Activated CD8-positive, alpha-beta memory T cell treated with anti-CD3 and anti-CD28 coated beads for 48 hours (primary cell): ENCODE data around the gene FOXP3.

ENCODE experiments used
- DNase-seq, 3 experiments: peaks; one replicate each; pipeline ENCODE4 v3.0.0-alpha.2; 2020; ENCODE audit warnings: low read depth in 2 of 3, low spot score in 2 of 3

FOXP3 gene

GRCh38 chrX:49221868-49222267, 42.6 kb downstream of the FOXP3 start:
- DNase-seq, result no peak

GRCh38 chrX:49220100-49220499, 44.4 kb downstream of the FOXP3 start:
- DNase-seq, result no peak

- no peak for DNase-seq
Measured at GRCh38 chrX:49214996-49215526, 49.4 kb downstream of the FOXP3 start.

GRCh38 chrX:49214416-49214815, 50.1 kb downstream of the FOXP3 start:
- DNase-seq, result no peak

GRCh38 chrX:49212861-49213260, 51.6 kb downstream of the FOXP3 start:
- DNase-seq, result no peak

- no peak for DNase-seq
Measured at GRCh38 chrX:49212209-49212608, 52.3 kb downstream of the FOXP3 start.

GRCh38 chrX:49211074-49211473, 53.4 kb downstream of the FOXP3 start:
- DNase-seq, result no peak

GRCh38 chrX:49210406-49210805, 54.1 kb downstream of the FOXP3 start:
- DNase-seq, result no peak

- no peak for DNase-seq
Measured at GRCh38 chrX:49209434-49210251, 54.9 kb downstream of the FOXP3 start.

GRCh38 chrX:49208399-49208798, 56.1 kb downstream of the FOXP3 start:
- DNase-seq, result no peak

GRCh38 chrX:49206543-49206942, 58.0 kb downstream of the FOXP3 start:
- no peak for DNase-seq

- no peak for DNase-seq
Measured at GRCh38 chrX:49205443-49205842, 59.1 kb downstream of the FOXP3 start.

GRCh38 chrX:49204709-49205108, 59.8 kb downstream of the FOXP3 start:
- DNase-seq, result no peak

GRCh38 chrX:49204017-49204416, 60.5 kb downstream of the FOXP3 start:
- no peak for DNase-seq

- DNase-seq, result no peak
Measured at GRCh38 chrX:49203536-49203935, 61.0 kb downstream of the FOXP3 start.

GRCh38 chrX:49202022-49202421, 62.5 kb downstream of the FOXP3 start:
- no peak for DNase-seq
